GM12878 (cell line): Measurements from ENCODE around the gene RFX5. TPM values are rescaled to one million over a fixed set of nuclear protein-coding genes. Genes with fewer than 3 reads are reported as not detected.
A peak's percentile ranks its signal among the peaks of the same experiment; 100 is the strongest.

Experiments used
- CBFB ChIP-seq: IDR thresholded peaks from 2 replicates; pipeline ENCODE4 v1.6.1; 2016; ENCODE audit warnings: antibody characterized with exemption, low read depth
- EED ChIP-seq: sonication (generic); IDR thresholded peaks from 2 replicates; pipeline ENCODE4 v1.6.1; 2016; ENCODE audit warnings: antibody characterized with exemption, low read depth
- IRF5 ChIP-seq: fragments of 450-650 bp; IDR thresholded peaks from 2 replicates; pipeline ENCODE4 v1.6.1; 2017; ENCODE audit warnings: borderline replicate concordance
- KAT2A ChIP-seq: conservative IDR thresholded peaks from 2 replicates; pipeline ENCODE4 v1.6.1; 2011; ENCODE audit warnings: low read depth, low read length; ENCODE audit not compliant: control insufficient read depth
- MEF2B ChIP-seq: fragments of 450-650 bp; IDR thresholded peaks from 2 replicates; pipeline ENCODE4 v1.6.1; 2018; ENCODE audit warnings: mild to moderate bottlenecking, moderate library complexity; ENCODE audit not compliant: partially characterized antibody, poor library complexity, severe bottlenecking
- MTA2 ChIP-seq: fragments of 450-650 bp; IDR thresholded peaks from 2 replicates; pipeline ENCODE4 v1.6.1; 2016; ENCODE audit warnings: low read depth, mild to moderate bottlenecking, moderate library complexity
- MXI1 ChIP-seq: fragments of 150-350 bp; IDR thresholded peaks from 2 replicates; pipeline ENCODE4 v1.6.1; 2011; ENCODE audit warnings: low read depth, mild to moderate bottlenecking, inconsistent platforms, low read length, improper control_type of control experiment
- NFYB ChIP-seq: IDR thresholded peaks from 2 replicates; pipeline ENCODE4 v1.6.1; 2011; ENCODE audit warnings: low read depth, mild to moderate bottlenecking, low read length, improper control_type of control experiment, moderate library complexity; ENCODE audit not compliant: insufficient read depth
- POLR2AphosphoS5 ChIP-seq: IDR thresholded peaks from 2 replicates; pipeline ENCODE4 v1.6.1; 2011; ENCODE audit warnings: mild to moderate bottlenecking, low read length, inconsistent platforms
- RAD51 ChIP-seq: fragments of 450-650 bp; IDR thresholded peaks from 2 replicates; pipeline ENCODE4 v1.6.1; 2016; ENCODE audit warnings: moderate library complexity, mild to moderate bottlenecking, inconsistent platforms
- RELB ChIP-seq: fragments of 450-650 bp; IDR thresholded peaks from 2 replicates; pipeline ENCODE4 v1.6.1; 2017; ENCODE audit warnings: low read depth, mild to moderate bottlenecking, moderate library complexity
- SIN3A ChIP-seq: IDR thresholded peaks from 2 replicates; pipeline ENCODE4 v1.6.1; 2012; ENCODE audit warnings: low read depth, low read length, improper control_type of control experiment
- SREBF1 ChIP-seq: IDR thresholded peaks from 2 replicates; pipeline ENCODE4 v1.6.1; 2012; ENCODE audit warnings: mild to moderate bottlenecking, low read length
- SUZ12 ChIP-seq: fragments of 200-600 bp; sonication (generic); IDR thresholded peaks from one replicate; pipeline ENCODE4 v1.6.1; 2018; ENCODE audit warnings: antibody characterized with exemption, mild to moderate bottlenecking; ENCODE audit not compliant: unreplicated experiment
- TAF1 ChIP-seq: IDR thresholded peaks from 2 replicates; pipeline ENCODE4 v1.6.1; 2011; ENCODE audit warnings: mild to moderate bottlenecking, low read depth, low read length, borderline replicate concordance
- WRNIP1 ChIP-seq: IDR thresholded peaks from 2 replicates; pipeline ENCODE4 v1.6.1; 2011; ENCODE audit warnings: low read depth, low read length, improper control_type of control experiment, borderline replicate concordance
- ZBTB11 ChIP-seq: fragments of 450-650 bp; formaldehyde crosslinking; IDR thresholded peaks from 2 replicates; pipeline ENCODE4 v1.5.0; 2022; ENCODE audit warnings: mild to moderate bottlenecking, missing genetic modification characterization
- polyA plus RNA-seq, 11 experiments: library from polyadenylated mRNA; depleted of rRNA in 4 of 11; unstranded in 6 of 11; stranded (reverse) in 5 of 11; fragments of >200 nt; fragmentation: Nextera tagmentation in 4 of 11; fragmentation: Illumina TruSeq in 1 of 11; extraction: Ambion mirVana in 4 of 11; extraction: Trizol in 1 of 11; gene quantifications; 1 replicate in 1 of 11; 2 replicates in 10 of 11; pipeline versions ENCODE4 v1.2.1 to v1.2.3, GENCODE V29; 2011 to 2016; ENCODE audit warnings: inconsistent platforms in 2 of 11, missing spikeins in 2 of 11, low read depth in 1 of 11
- total RNA-seq, 4 experiments: library from RNA; depleted of rRNA in 3 of 4; stranded (reverse); fragments of >200 nt in 3 of 4; fragmentation: Illumina TruSeq in 1 of 4; extraction: Trizol in 1 of 4; gene quantifications; 2 replicates each; pipeline versions ENCODE4 v1.2.1 to v1.2.3, GENCODE V29; 2013 to 2021
- TF ChIP-seq, protein P1 (sequence below): fragments of 450-650 bp; IDR thresholded peaks from 2 replicates; pipeline ENCODE4 v1.6.1; 2017; ENCODE audit warnings: mild to moderate bottlenecking, moderate library complexity

RFX5 gene
- total and polyA plus RNA-seq, 10 of the 15 experiments (the other 5 are each of a cell fraction or from before 2014, with no cell fraction given): 14.1 to 198 (median 124) TPM

- TF ChIP-seq CBFB (peak; percentile 61; the same call in 1 of the 2 replicates), TAF1 (peak; percentile 59; the same call in 1 of the 2 replicates), IRF5 (no peak), NFYB (peak; percentile 90), SREBF1 (no peak; the same call in 1 of the 2 replicates), RAD51 (peak; percentile 61), ZBTB11 (CRISPR knock-in tag) (0 out of 2 replicates have a peak, but pooled peaks have one; percentile 5), RELB (peak; percentile 98), POLR2AphosphoS5 (peak; percentile 85), EED (peak; percentile 58; the same call in 1 of the 2 replicates), SIN3A (peak; percentile 67), KAT2A (no peak), WRNIP1 (0 out of 2 replicates have a peak, but pooled peaks have one; percentile 14), MEF2B (peak; percentile 95), SUZ12 (no peak), MTA2 (peak; percentile 54; the same call in 1 of the 2 replicates), MXI1 (no peak; the same call in 1 of the 2 replicates)
- TF ChIP-seq, protein P1, sequence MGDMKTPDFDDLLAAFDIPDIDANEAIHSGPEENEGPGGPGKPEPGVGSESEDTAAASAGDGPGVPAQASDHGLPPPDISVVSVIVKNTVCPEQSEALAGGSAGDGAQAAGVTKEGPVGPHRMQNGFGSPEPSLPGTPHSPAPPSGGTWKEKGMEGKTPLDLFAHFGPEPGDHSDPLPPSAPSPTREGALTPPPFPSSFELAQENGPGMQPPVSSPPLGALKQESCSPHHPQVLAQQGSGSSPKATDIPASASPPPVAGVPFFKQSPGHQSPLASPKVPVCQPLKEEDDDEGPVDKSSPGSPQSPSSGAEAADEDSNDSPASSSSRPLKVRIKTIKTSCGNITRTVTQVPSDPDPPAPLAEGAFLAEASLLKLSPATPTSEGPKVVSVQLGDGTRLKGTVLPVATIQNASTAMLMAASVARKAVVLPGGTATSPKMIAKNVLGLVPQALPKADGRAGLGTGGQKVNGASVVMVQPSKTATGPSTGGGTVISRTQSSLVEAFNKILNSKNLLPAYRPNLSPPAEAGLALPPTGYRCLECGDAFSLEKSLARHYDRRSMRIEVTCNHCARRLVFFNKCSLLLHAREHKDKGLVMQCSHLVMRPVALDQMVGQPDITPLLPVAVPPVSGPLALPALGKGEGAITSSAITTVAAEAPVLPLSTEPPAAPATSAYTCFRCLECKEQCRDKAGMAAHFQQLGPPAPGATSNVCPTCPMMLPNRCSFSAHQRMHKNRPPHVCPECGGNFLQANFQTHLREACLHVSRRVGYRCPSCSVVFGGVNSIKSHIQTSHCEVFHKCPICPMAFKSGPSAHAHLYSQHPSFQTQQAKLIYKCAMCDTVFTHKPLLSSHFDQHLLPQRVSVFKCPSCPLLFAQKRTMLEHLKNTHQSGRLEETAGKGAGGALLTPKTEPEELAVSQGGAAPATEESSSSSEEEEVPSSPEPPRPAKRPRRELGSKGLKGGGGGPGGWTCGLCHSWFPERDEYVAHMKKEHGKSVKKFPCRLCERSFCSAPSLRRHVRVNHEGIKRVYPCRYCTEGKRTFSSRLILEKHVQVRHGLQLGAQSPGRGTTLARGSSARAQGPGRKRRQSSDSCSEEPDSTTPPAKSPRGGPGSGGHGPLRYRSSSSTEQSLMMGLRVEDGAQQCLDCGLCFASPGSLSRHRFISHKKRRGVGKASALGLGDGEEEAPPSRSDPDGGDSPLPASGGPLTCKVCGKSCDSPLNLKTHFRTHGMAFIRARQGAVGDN: peak; percentile 45; the same call in 1 of the 2 replicates
Measured at GRCh38 chr1:151346769-151347522, at the start of gene RFX5 (continued).
